Measurements from ENCODE around the gene PLXNA3. TPM values are rescaled to one million over a fixed set of nuclear protein-coding genes. Genes with fewer than 3 reads are reported as not detected.

PLXNA3 gene
- total RNA-seq (2022; extraction: Qiagen RNA extraction; ENCODE audit: low read depth), result 8.6 to 15.9 TPM (median 10.8 TPM) in 5 replicates

GRCh38 chrX:154458116-154458953 lies at the start of gene PLXNA3:
TSS of gene PLXNA3 (plus strand) at chrX:154458281. CDS start at chrX:154460184, 1,903 bp downstream.

GRCh38 chrX:154409222-154409871 lies 48.7 kb upstream of the PLXNA3 start, which contains the start of gene DNASE1L1:
TSS of gene DNASE1L1 (minus strand) at chrX:154409254. CDS start at chrX:154405568, 3,686 bp downstream.

GRCh38 chrX:154428176-154429171 lies 29.6 kb upstream of the PLXNA3 start, which contains the start of gene ATP6AP1:
TSS of gene ATP6AP1 (plus strand) at chrX:154428677. CDS start at chrX:154428693, 16 bp downstream.

GRCh38 chrX:154436983-154437752 lies 20.9 kb upstream of the PLXNA3 start, which contains the start of gene GDI1:
TSS of gene GDI1 (plus strand) at chrX:154437154. CDS start at chrX:154437255, 101 bp downstream.

GRCh38 chrX:154443992-154444754 lies 13.9 kb upstream of the PLXNA3 start, which contains the start of gene FAM50A:
TSS of gene FAM50A (plus strand) at chrX:154444141. CDS start at chrX:154444236, 95 bp downstream.

GRCh38 chrX:154478728-154479622 lies 20.9 kb downstream of the PLXNA3 start, which contains the start of gene LAGE3:
TSS of gene LAGE3 (minus strand) at chrX:154479281. CDS start at chrX:154478915, 366 bp downstream.

GRCh38 chrX:154486396-154487207 lies 28.5 kb downstream of the PLXNA3 start, which contains the start of gene UBL4A:
TSS of gene UBL4A (minus strand) at chrX:154486615. CDS start at chrX:154486584, 31 bp downstream.

GRCh38 chrX:154490414-154491083 lies 32.5 kb downstream of the PLXNA3 start, which contains the start of gene SLC10A3:
TSS of gene SLC10A3 (minus strand) at chrX:154490629. CDS start at chrX:154488940, 1,689 bp downstream.

GRCh38 chrX:154515966-154516655 lies 58.0 kb downstream of the PLXNA3 start, which contains the start of gene FAM3A:
TSS of gene FAM3A (minus strand) at chrX:154516232. CDS start at chrX:154515772, 460 bp downstream.

Other genes with a start within 250 kb of the PLXNA3 start
- gene OPN1MW2, start 238.5 kb upstream of the PLXNA3 start, total RNA-seq (2022; extraction: Qiagen RNA extraction; ENCODE audit: low read depth), result not detected in 5 replicates
- not detected in 5 replicates for gene OPN1MW3, start 200.7 kb upstream of the PLXNA3 start, total RNA-seq (2022; extraction: Qiagen RNA extraction; ENCODE audit: low read depth)
- gene TEX28, start 163.2 kb upstream of the PLXNA3 start, total RNA-seq (2022; extraction: Qiagen RNA extraction; ENCODE audit: low read depth), result not detected in 5 replicates
- gene TKTL1, start 162.5 kb upstream of the PLXNA3 start, total RNA-seq (2022; extraction: Qiagen RNA extraction; ENCODE audit: low read depth), result not detected in 5 replicates
- gene FLNA, start 83.6 kb upstream of the PLXNA3 start, total RNA-seq (2022; extraction: Qiagen RNA extraction; ENCODE audit: low read depth), result 1,374 to 1,670 TPM (median 1,583 TPM) in 5 replicates
- gene EMD, start 79.0 kb upstream of the PLXNA3 start, total RNA-seq (2022; extraction: Qiagen RNA extraction; ENCODE audit: low read depth), result 127 to 170 TPM (median 155 TPM) in 5 replicates
- gene RPL10, start 59.9 kb upstream of the PLXNA3 start, total RNA-seq (2022; extraction: Qiagen RNA extraction; ENCODE audit: low read depth), result 5,191 to 5,756 TPM (median 5,342 TPM) in 5 replicates
- gene DNASE1L1, start 49.0 kb upstream of the PLXNA3 start, total RNA-seq (2022; extraction: Qiagen RNA extraction; ENCODE audit: low read depth), result 20.6 to 30.0 TPM (median 26.9 TPM) in 5 replicates
- gene TAFAZZIN, start 46.7 kb upstream of the PLXNA3 start, total RNA-seq (2022; extraction: Qiagen RNA extraction; ENCODE audit: low read depth), result 29.0 to 38.9 TPM (median 33.3 TPM) in 5 replicates
- gene ATP6AP1, start 29.6 kb upstream of the PLXNA3 start, total RNA-seq (2022; extraction: Qiagen RNA extraction; ENCODE audit: low read depth), result 72.3 to 108 TPM (median 104 TPM) in 5 replicates
- gene GDI1, start 21.1 kb upstream of the PLXNA3 start, total RNA-seq (2022; extraction: Qiagen RNA extraction; ENCODE audit: low read depth), result 88.0 to 102 TPM (median 92.6 TPM) in 5 replicates
- gene FAM50A, start 14.1 kb upstream of the PLXNA3 start, total RNA-seq (2022; extraction: Qiagen RNA extraction; ENCODE audit: low read depth), result 89.4 to 122 TPM (median 110 TPM) in 5 replicates
- gene LAGE3, start 21.0 kb downstream of the PLXNA3 start, total RNA-seq (2022; extraction: Qiagen RNA extraction; ENCODE audit: low read depth), result 48.7 to 73.2 TPM (median 69.0 TPM) in 5 replicates
- 57.8 to 73.0 TPM (median 60.0 TPM) in 5 replicates for gene UBL4A, start 28.3 kb downstream of the PLXNA3 start, total RNA-seq (2022; extraction: Qiagen RNA extraction; ENCODE audit: low read depth)
- 31.5 to 42.6 TPM (median 39.9 TPM) in 5 replicates for gene SLC10A3, start 32.3 kb downstream of the PLXNA3 start, total RNA-seq (2022; extraction: Qiagen RNA extraction; ENCODE audit: low read depth)
- gene FAM3A, start 58.0 kb downstream of the PLXNA3 start, total RNA-seq (2022; extraction: Qiagen RNA extraction; ENCODE audit: low read depth), result 30.7 to 46.1 TPM (median 43.4 TPM) in 5 replicates
- 1,384 to 1,559 TPM (median 1,513 TPM) in 5 replicates for gene G6PD, start 88.6 kb downstream of the PLXNA3 start, total RNA-seq (2022; extraction: Qiagen RNA extraction; ENCODE audit: low read depth)
- gene IKBKG, start 89.3 kb downstream of the PLXNA3 start, total RNA-seq (2022; extraction: Qiagen RNA extraction; ENCODE audit: low read depth), result 34.1 to 45.7 TPM (median 42.8 TPM) in 5 replicates
- gene CTAG1A, start 126.9 kb downstream of the PLXNA3 start, total RNA-seq (2022; extraction: Qiagen RNA extraction; ENCODE audit: low read depth), result not detected in 5 replicates
- not detected in 5 replicates for gene CTAG1B, start 161.0 kb downstream of the PLXNA3 start, total RNA-seq (2022; extraction: Qiagen RNA extraction; ENCODE audit: low read depth)
- not detected in 5 replicates for gene CTAG2, start 195.3 kb downstream of the PLXNA3 start, total RNA-seq (2022; extraction: Qiagen RNA extraction; ENCODE audit: low read depth)

All from A549 treated with RU486 at 1 μM for 4 hours (cell line).